Endodermal cell (in vitro differentiated cells): ENCODE measurements around the gene NACC2. TPM values are rescaled to one million over a fixed set of nuclear protein-coding genes. Genes with fewer than 3 reads are reported as not detected.
"Not testable (repeated sequence)": the region's sequence is repeated elsewhere in the genome, so short reads cannot be mapped to it uniquely, and the experiment has no call there.

ENCODE experiments used
- DNase-seq: peaks from one replicate; pipeline ENCODE4 v3.0.0-alpha.2; 2017
- H3K27ac ChIP-seq: 2 replicates; pipeline ENCODE4 v1.5.1; 2013; ENCODE audit warnings: mild to moderate bottlenecking, low read depth, low read length, moderate library complexity
- H3K27me3 ChIP-seq: 2 replicates; pipeline ENCODE4 v1.6.1; 2013; ENCODE audit warnings: mild to moderate bottlenecking, low read length, moderate library complexity; ENCODE audit not compliant: insufficient read depth, control insufficient read depth, poor library complexity, severe bottlenecking
- H3K36me3 ChIP-seq: 2 replicates; pipeline ENCODE4 v1.7.0; 2013; ENCODE audit warnings: mild to moderate bottlenecking, low read length, moderate library complexity; ENCODE audit not compliant: control insufficient read depth, insufficient read depth
- H3K4me1 ChIP-seq: one replicate; pipeline ENCODE4 v1.7.0; 2013; ENCODE audit warnings: low read length; ENCODE audit not compliant: control insufficient read depth, insufficient read depth
- H3K4me3 ChIP-seq: 2 replicates; pipeline ENCODE4 v1.5.1; 2013; ENCODE audit warnings: mild to moderate bottlenecking, low read length, moderate library complexity
- H3K9ac ChIP-seq: 2 replicates; pipeline ENCODE4 v1.6.1; 2013; ENCODE audit warnings: mild to moderate bottlenecking, low read length, moderate library complexity; ENCODE audit not compliant: poor library complexity, severe bottlenecking; ENCODE audit errors: extremely low read depth
- H3K9me3 ChIP-seq: 2 replicates; pipeline ENCODE4 v1.6.1; 2013; ENCODE audit warnings: mild to moderate bottlenecking, low read length, moderate library complexity; ENCODE audit not compliant: control insufficient read depth
- H3K27ac Mint-ChIP-seq: 2 replicates; pipeline ENCODE4 v1.8.0; 2020; ENCODE audit warnings: mixed read lengths
- H3K27me3 Mint-ChIP-seq: 2 replicates; pipeline ENCODE4 v1.8.0; 2021; ENCODE audit warnings: mild to moderate bottlenecking, mixed read lengths; ENCODE audit not compliant: insufficient read depth
- H3K36me3 Mint-ChIP-seq: 2 replicates; pipeline ENCODE4 v1.8.0; 2020; ENCODE audit warnings: low read depth, mixed read lengths
- H3K4me1 Mint-ChIP-seq: 2 replicates; pipeline ENCODE4 v1.8.0; 2020; ENCODE audit warnings: mixed read lengths
- H3K4me3 Mint-ChIP-seq: 2 replicates; pipeline ENCODE4 v1.8.0; 2020; ENCODE audit warnings: mild to moderate bottlenecking, moderate library complexity, mixed read lengths
- H3K9me3 Mint-ChIP-seq: 2 replicates; pipeline ENCODE4 v1.8.0; 2020; ENCODE audit warnings: mild to moderate bottlenecking, mixed read lengths
- WGBS, 2 experiments: methylation state at CpG; one replicate each; pipeline versions ENCODE4 v1.1.5 to v1.1.7; 2013; ENCODE audit warnings: missing lambda C conversion rate in 2 of 2, mixed read lengths in 1 of 2; ENCODE audit not compliant: insufficient coverage in 1 of 2, insufficient read length in 1 of 2; 5-methylcytosine and 5-hydroxymethylcytosine counted together
- total RNA-seq, 2 donors: library from RNA; stranded (reverse); fragmentation: NEBNext Ultra II Directional in 1 of 2; extraction: Animal tissue kit (Norgen Biotek cat#: 25700) in 1 of 2; gene quantifications; 2 replicates in 1 of 2; 3 replicates in 1 of 2; pipeline ENCODE4 v1.2.1, GENCODE V29; 2021
- TF ChIP-seq, protein P1 (sequence below): fragments of 200-600 bp; sonication (generic); conservative IDR thresholded peaks from 2 replicates; pipeline ENCODE4 v1.5.0; 2021; ENCODE audit warnings: antibody characterized with exemption, mild to moderate bottlenecking

Gene NACC2
- total RNA-seq, 2 donors from 2014 or later = 12.4 to 16.7 TPM

DNA sequence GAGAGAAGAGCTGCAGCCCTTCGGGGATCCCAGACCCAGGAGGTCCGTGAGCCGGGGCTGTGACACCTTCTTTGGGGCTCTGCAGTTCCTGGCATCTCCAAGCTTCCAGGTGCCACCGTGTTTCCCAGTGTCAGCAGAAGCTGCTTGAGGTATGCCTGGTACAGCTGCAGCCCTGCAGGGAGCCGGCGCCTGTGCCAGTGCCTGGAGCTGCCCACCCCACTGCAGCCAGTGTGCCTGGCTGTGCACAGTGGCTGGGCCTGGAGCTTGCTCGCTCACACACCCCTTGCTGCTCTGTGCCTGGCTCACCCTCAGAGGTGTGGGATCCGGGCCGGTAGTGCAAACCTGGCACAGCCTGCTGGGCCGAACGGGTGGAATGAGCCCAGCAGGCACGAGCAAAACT, 65.5 kb downstream of the NACC2 start:
- H3K4me3 Mint-ChIP-seq = no peak overlapping the region
- no peaks in the 10 kb centered on the region for H3K27me3 Mint-ChIP-seq
- Histone ChIP-seq H3K4me1 (no peaks in the 10 kb centered on the region), H3K27me3 (no peaks in the 10 kb centered on the region), H3K9me3 (peaks cover 28% of the 10 kb centered on the region), H3K4me3 (no peak overlapping the region), H3K9ac (no peak overlapping the region), H3K36me3 (peaks cover 21% of the 10 kb centered on the region), H3K27ac (no peak overlapping the region)
- peaks cover 15% of the 10 kb centered on the region for H3K9me3 Mint-ChIP-seq
- TF ChIP-seq, protein P1, sequence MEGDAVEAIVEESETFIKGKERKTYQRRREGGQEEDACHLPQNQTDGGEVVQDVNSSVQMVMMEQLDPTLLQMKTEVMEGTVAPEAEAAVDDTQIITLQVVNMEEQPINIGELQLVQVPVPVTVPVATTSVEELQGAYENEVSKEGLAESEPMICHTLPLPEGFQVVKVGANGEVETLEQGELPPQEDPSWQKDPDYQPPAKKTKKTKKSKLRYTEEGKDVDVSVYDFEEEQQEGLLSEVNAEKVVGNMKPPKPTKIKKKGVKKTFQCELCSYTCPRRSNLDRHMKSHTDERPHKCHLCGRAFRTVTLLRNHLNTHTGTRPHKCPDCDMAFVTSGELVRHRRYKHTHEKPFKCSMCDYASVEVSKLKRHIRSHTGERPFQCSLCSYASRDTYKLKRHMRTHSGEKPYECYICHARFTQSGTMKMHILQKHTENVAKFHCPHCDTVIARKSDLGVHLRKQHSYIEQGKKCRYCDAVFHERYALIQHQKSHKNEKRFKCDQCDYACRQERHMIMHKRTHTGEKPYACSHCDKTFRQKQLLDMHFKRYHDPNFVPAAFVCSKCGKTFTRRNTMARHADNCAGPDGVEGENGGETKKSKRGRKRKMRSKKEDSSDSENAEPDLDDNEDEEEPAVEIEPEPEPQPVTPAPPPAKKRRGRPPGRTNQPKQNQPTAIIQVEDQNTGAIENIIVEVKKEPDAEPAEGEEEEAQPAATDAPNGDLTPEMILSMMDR = no peak
- H3K27ac Mint-ChIP-seq = no peak overlapping the region
- peaks cover 31% of the 10 kb centered on the region for H3K36me3 Mint-ChIP-seq
- no peaks in the 10 kb centered on the region for H3K4me1 Mint-ChIP-seq
- 94 to 97% methylated on average over 10 to 12 of the region's 12 CpGs for WGBS, 2 experiments
- peak; percentile 29 for DNase-seq

- H3K4me1 Mint-ChIP-seq = no peaks in the 10 kb centered on the region
- 85 to 87% methylated on average over 9 to 10 of the region's 10 CpGs for WGBS, 2 experiments
- TF ChIP-seq, protein P1 = no peak
Measured at GRCh38 chr9:136028760-136029470, 66.2 kb downstream of the NACC2 start.

GRCh38 chr9:136026943-136027289, 68.2 kb downstream of the NACC2 start:
- H3K4me3 Mint-ChIP-seq, H3K27me3 ChIP-seq, H3K27me3 Mint-ChIP-seq, H3K4me1 ChIP-seq, H3K4me3 ChIP-seq, H3K27ac Mint-ChIP-seq, H3K9ac ChIP-seq, H3K27ac ChIP-seq, H3K4me1 Mint-ChIP-seq: not testable (repeated sequence)
- peak; percentile 5 for DNase-seq
- Histone ChIP-seq H3K9me3 (peaks cover 28% of the 10 kb centered on the region), H3K36me3 (peaks cover 21% of the 10 kb centered on the region)
- Mint-ChIP-seq H3K9me3 (peaks cover 15% of the 10 kb centered on the region), H3K36me3 (peaks cover 29% of the 10 kb centered on the region)
- 95 to 96% methylated on average over 8 of the region's 8 CpGs for WGBS, 2 experiments

More at GRCh38 chr9:136028760-136029470, 66.2 kb downstream of the NACC2 start:
- Mint-ChIP-seq H3K27me3 (no peaks in the 10 kb centered on the region), H3K9me3 (peaks cover 15% of the 10 kb centered on the region), H3K4me3 (no peak overlapping the region), H3K27ac (no peak overlapping the region), H3K36me3 (peaks cover 31% of the 10 kb centered on the region)
- Histone ChIP-seq H3K9ac (no peak overlapping the region), H3K9me3 (peaks cover 28% of the 10 kb centered on the region), H3K36me3 (peaks cover 21% of the 10 kb centered on the region), H3K4me3 (no peak overlapping the region), H3K4me1 (no peaks in the 10 kb centered on the region), H3K27me3 (no peaks in the 10 kb centered on the region), H3K27ac (no peak overlapping the region)
- peak; percentile 20 for DNase-seq
